Pancreas (tissue), 10 donors: ENCODE results near the gene HDAC11. TPM values are rescaled to one million over a fixed set of nuclear protein-coding genes. Genes with fewer than 3 reads are reported as not detected.
A peak's percentile ranks its signal among the peaks of the same experiment; 100 is the strongest.

Source experiments
- ATAC-seq, 4 donors: fragments of 200-7000 bp; cut with Tn5 transposase; one replicate each; pipeline versions ENCODE4 v1.8.0 to v1.9.1; 2020; ENCODE audit warnings: mild to moderate bottlenecking in 4 of 4, moderate library complexity in 4 of 4
- DNase-seq, 6 donors: peaks; one replicate each; pipeline ENCODE4 v3.0.0-alpha.2; 2020
- FAIRE-seq: peaks from 2 replicates; lab custom pipeline; 2012; peaks lifted over from hg19 to GRCh38; lab: Jason Lieb, UNC
- H3K27ac ChIP-seq, 4 donors: fragments of 200-600 bp; sonication (generic); 1 replicate in 3 of 4; 2 replicates in 1 of 4; pipeline versions ENCODE4 v1.5.0 to v1.8.0; 2020
- H3K27me3 ChIP-seq, 4 donors: fragments of 200-600 bp; one replicate each; pipeline ENCODE4 v1.8.0; 2021
- H3K36me3 ChIP-seq, 3 donors: fragments of 200-600 bp; sonication (generic) in 1 of 3; one replicate each; pipeline versions ENCODE4 v1.5.0 to v1.8.0; 2020 to 2021
- H3K4me1 ChIP-seq, 3 donors: fragments of 200-600 bp; one replicate each; pipeline ENCODE4 v1.8.0; 2021
- H3K4me3 ChIP-seq, 4 donors: fragments of 200-600 bp; sonication (generic) in 2 of 4; one replicate each; pipeline versions ENCODE4 v1.5.0 to v1.8.0; 2020 to 2021
- H3K9me3 ChIP-seq, 4 donors: fragments of 200-600 bp; one replicate each; pipeline ENCODE4 v1.8.0; 2021
- CTCF ChIP-seq, 4 donors: fragments of 200-600 bp; sonication (generic) in 3 of 4; IDR thresholded peaks; one replicate each; pipeline versions ENCODE4 v1.5.0 to v1.8.0; 2021; ENCODE audit warnings: antibody characterized with exemption in 4 of 4
- WGBS, 2 donors: extraction: QIAGEN DNeasy Blood & Tissue Kit; methylation state at CpG; one replicate each; pipeline ENCODE4 v1.1.7; 2013; 5-methylcytosine and 5-hydroxymethylcytosine counted together
- intact Hi-C, 3 donors: fragments of 100-400 bp; cut with DNase I; formaldehyde crosslinking; loops; one replicate each; pipeline versions ENCODE4 v1.11.1 to v1.14.2; 2022
- polyA plus RNA-seq, 2 donors: library from polyadenylated mRNA; stranded (reverse); fragments of 200-250 nt; gene quantifications; one replicate each; pipeline ENCODE4 v1.2.3, GENCODE V29; 2013
- total RNA-seq, 6 donors: library from RNA; stranded (reverse); fragmentation: NEBNext Ultra II Directional in 4 of 6; extraction: Animal tissue kit (Norgen Biotek cat#: 25700) in 4 of 6; gene quantifications; one replicate each; pipeline versions ENCODE4 v1.2.1 to v1.2.4, GENCODE V29; 2021 to 2023
- donor health status: healthy with polysubstance abuse.
- donor health status: DM: no; HTN: no; CAD: no; lungs with moderate emphysema.
- donor health status: DM: no; HTN: no; CAD: no.
- donor health status: control.
- donor health status: control.
- donor health status: Bipolar disorder and iron deficiency.
- donor health status: DM: yes; HTN: yes; CAD: no.
- donor health status: DM: no; HTN: no; CAD: no.
- donor health status: DM: no; HTN: no; CAD: no.
- donor health status: DM: yes; HTN: yes; CAD: no.

HDAC11 gene
- total and polyA plus RNA-seq, 8 donors: 20.4 to 40.3 (median 26.8) TPM

- no peak for TF ChIP-seq CTCF (IDR thresholded peaks at IDR 0.05)
- Histone ChIP-seq H3K27ac (no peak overlapping the region), H3K27me3 (no peaks in the 10 kb centered on the region), H3K4me1 (no peaks in the 10 kb centered on the region), H3K4me3 (no peak overlapping the region), H3K36me3 (no peaks in the 10 kb centered on the region), H3K9me3 (no peaks in the 10 kb centered on the region)
- ATAC-seq (no peak), DNase-seq (no peak), FAIRE-seq (no peak)
- intact Hi-C loops: no loop called here
- WGBS, 2 donors: 85 to 91% methylated on average over 5 of the region's 5 CpGs
These were observed 59.2 kb downstream of the HDAC11 start for GRCh38 chr3:13539292-13539638.

GRCh38 chr3:13539671-13540070 is 59.6 kb downstream of the HDAC11 start:
- H3K27ac ChIP-seq: no peak overlapping the region
- no peaks in the 10 kb centered on the region for H3K27me3 ChIP-seq
- no peak overlapping the region for H3K4me3 ChIP-seq
- intact Hi-C loops: no loop called here
- no peaks in the 10 kb centered on the region for H3K4me1 ChIP-seq
- no peaks in the 10 kb centered on the region for H3K36me3 ChIP-seq
- ATAC-seq (peak in 1 of 4 donors; percentile 23), FAIRE-seq (no peak), DNase-seq (no peak)
- WGBS, 2 donors: 79 to 83% methylated on average over 8 of the region's 8 CpGs
- no peaks in the 10 kb centered on the region for H3K9me3 ChIP-seq
- no peak for TF ChIP-seq CTCF (IDR thresholded peaks at IDR 0.05)

- no peak overlapping the region for H3K27ac ChIP-seq
- peak in 1 of 4 donors; percentile 45 for ATAC-seq
- H3K4me3 ChIP-seq: no peak overlapping the region
- no peak for FAIRE-seq
- WGBS, 2 donors: 74 to 80% methylated on average over 4 of the region's 4 CpGs
- no peak for DNase-seq
- H3K36me3 ChIP-seq: no peaks in the 10 kb centered on the region
- intact Hi-C loops: no loop called here
- no peaks in the 10 kb centered on the region for H3K9me3 ChIP-seq
- TF ChIP-seq CTCF (IDR thresholded peaks at IDR 0.05): no peak
- no peaks in the 10 kb centered on the region for H3K4me1 ChIP-seq
- H3K27me3 ChIP-seq: no peaks in the 10 kb centered on the region
These were observed 60.3 kb downstream of the HDAC11 start for GRCh38 chr3:13540297-13540995.

- TF ChIP-seq CTCF (IDR thresholded peaks at IDR 0.05): no peak
- Histone ChIP-seq H3K4me3 (no peak overlapping the region), H3K27me3 (no peaks in the 10 kb centered on the region), H3K4me1 (no peaks in the 10 kb centered on the region), H3K27ac (no peak overlapping the region), H3K9me3 (no peaks in the 10 kb centered on the region), H3K36me3 (no peaks in the 10 kb centered on the region)
- no peak for ATAC-seq
- FAIRE-seq: no peak
- intact Hi-C loops: no loop called here
- no peak for DNase-seq
- WGBS, 2 donors: 48 to 72% methylated on average over 3 of the region's 3 CpGs
These were observed 61.6 kb downstream of the HDAC11 start for GRCh38 chr3:13541691-13542090.

- WGBS, 2 donors: 71 to 76% methylated on average over 3 of the region's 3 CpGs
- DNase-seq (no peak), FAIRE-seq (no peak), ATAC-seq (no peak)
- Histone ChIP-seq H3K4me1 (no peaks in the 10 kb centered on the region), H3K9me3 (no peaks in the 10 kb centered on the region), H3K27me3 (no peaks in the 10 kb centered on the region), H3K27ac (no peak overlapping the region), H3K4me3 (no peak overlapping the region), H3K36me3 (no peaks in the 10 kb centered on the region)
- no peak for TF ChIP-seq CTCF (IDR thresholded peaks at IDR 0.05)
- intact Hi-C loops: no loop called here
These were observed 62.0 kb downstream of the HDAC11 start for GRCh38 chr3:13542142-13542541.
